ENCODE data around the gene FAM3B.

Gene FAM3B

GRCh38 chr21:41319273-41319672, 2.7 kb downstream of the FAM3B start:
- no peak for DNase-seq

DNA sequence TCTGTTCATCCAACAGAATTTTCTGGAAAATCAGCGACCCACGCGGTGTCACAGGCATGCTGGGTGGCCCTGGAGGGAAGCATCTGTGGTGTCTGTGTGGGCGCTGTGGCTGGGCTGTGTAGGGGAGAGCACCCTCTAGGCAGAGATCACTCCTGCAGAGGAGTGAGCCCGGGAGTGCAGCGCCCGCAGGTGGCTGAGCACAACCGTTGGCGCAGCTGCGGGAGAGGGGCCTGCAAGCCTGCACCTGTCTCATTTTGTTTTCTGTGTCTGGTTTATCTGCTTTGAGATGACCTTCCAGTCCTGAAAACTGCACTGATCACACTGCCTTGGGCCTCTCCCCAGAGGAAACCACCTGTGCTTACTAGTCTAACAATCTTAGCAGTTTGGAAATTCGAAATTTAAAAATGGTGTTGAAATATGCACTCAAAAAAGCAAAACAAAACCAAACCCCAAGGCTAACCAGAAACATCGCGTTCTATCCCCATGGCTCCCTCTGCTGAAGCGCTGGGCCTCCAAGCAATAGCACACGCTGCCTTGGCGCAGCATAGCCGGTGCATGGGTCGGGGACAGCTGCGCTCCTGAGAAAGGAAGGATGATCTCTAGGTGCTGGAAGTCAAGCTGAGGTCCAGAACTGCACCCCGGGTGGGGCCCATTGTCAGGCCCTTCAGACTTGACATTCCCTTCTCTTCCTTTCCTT, 4.8 kb downstream of the FAM3B start:
- DNase-seq: no peak

DNA sequence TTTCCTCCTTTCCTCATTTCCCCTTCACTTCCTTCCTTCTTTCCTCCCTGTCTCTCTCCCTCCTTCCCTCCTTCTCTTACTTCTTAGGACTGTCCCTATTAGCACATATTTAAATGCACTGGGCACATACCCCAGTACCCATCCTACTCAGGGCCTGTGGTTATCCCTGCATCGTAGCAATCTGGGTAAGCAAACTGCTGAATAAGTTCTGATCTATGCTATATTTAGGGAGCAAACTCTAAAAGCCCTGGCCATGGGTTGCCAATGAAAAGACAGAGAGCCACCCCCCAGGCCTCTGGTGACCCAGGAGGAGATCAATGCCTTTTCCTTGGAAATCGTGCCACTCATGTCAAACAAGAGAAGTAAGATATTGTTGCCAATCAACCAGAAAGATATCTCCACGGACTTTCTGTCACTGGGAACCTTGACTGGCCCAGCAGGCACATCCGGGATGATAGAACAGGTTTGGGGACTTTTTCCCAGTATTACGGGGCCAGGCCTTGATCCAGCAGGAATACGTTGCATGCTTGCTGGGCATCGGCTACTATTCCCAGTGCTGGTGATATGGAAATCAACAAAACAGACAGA, 5.4 kb downstream of the FAM3B start:
- no peak for DNase-seq

- DNase-seq: no peak
Observed at GRCh38 chr21:41322496-41323382, 6.1 kb downstream of the FAM3B start.

GRCh38 chr21:41325138-41325912, 8.7 kb downstream of the FAM3B start:
- no peak for DNase-seq

DNA sequence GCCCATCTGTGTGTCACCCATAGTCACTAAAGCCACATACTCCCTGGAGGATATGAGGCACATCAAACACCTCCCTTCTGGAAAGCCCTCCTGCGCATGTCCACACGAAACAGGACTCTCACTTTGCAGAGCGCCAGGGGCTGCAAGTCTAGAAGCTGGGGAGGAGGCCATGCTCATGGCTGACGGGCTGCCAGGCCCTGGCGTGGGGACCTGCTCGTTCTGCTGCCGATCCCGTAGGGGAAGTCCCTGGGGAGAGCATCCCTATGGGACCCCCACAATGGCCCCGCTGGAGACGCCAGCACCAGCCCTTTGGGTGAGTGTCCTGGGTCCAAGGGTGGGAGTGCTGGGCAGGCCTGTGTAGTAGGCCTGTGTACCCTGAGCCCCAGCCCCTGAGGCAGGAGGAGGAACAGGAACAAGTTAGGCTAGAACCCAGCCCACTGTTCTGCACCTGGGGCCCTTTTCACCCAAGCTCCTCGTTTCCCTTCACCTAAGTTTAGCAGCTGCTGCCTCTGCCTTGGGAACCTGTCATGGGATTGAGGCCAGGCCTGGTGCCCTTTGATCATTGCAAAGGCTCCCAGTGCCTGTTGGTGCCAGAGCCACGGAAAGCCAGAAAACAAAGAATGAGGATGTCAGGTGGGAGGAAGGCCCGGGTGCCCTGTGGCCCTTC, 9.9 kb downstream of the FAM3B start:
- DNase-seq: no peak

DNA sequence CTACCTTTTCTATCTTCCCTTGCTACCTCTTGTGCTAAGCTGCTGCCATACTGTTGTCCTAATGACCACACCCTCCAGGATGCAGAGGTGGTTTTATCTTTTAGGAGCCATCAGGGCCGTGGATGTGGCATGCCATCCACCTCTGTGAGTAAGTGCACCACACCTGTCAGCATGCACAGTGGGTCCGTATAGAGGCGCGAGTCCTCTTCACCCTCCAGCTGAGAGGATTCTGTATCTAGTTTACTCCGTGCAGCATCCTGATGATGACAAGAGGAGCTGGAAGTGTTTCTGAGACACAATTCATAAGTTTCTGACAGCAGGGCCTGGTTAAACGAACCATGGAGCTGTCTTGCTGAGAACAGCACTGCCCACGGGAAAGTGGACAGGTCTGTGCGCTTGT, 11.2 kb downstream of the FAM3B start:
- DNase-seq: no peak

DNA sequence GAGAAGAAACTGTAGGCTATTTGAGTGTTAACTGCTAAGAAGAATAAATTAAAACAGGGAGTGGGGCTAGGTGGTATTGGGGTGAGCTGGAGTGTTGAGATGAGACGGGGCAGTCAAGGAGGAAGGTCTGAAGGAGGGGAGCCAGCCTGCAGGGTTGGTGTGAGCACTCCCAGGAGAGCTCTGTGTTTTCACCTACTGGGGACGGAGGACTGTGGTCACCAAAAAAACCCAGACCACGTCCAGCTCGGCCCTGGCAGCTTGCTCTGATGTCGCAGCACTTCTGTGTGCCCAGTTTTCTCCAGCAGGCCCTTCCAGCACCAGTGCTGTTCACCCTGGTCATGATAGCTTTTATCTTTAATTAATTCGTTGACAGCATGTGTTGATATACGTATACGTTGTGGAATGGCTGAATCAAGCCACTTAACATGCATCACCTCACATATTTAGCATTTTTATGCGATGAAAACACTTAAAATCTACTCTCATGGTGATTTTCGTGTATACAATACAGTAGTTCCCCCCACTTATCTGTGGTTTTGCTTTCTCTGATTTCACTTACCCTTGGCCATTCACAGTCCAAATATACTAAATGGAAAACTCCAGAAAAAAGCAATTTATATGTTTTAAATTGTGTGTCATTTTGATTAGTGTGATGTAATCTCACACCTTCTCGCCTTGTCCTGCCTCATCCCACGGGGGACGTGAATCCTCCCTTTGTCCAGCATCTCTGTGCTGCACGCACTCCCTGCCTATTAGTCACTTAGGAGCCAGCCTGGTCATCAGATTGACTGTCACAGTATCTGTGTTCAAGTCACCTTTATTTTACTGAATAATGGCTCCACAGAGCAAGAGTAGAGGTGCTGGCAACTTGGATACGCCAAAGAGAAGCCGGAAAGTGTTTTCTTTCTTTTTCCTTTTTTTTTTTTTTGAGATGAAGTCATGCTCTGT, 12.3 kb downstream of the FAM3B start:
- no peak for DNase-seq

GRCh38 chr21:41333752-41334151, 17.2 kb downstream of the FAM3B start:
- no peak for DNase-seq

- no peak for DNase-seq
Observed at GRCh38 chr21:41337515-41337914, 20.9 kb downstream of the FAM3B start.

GRCh38 chr21:41338455-41338854, 21.9 kb downstream of the FAM3B start:
- DNase-seq: no peak

GRCh38 chr21:41342035-41342434, 25.4 kb downstream of the FAM3B start:
- DNase-seq: no peak

DNA sequence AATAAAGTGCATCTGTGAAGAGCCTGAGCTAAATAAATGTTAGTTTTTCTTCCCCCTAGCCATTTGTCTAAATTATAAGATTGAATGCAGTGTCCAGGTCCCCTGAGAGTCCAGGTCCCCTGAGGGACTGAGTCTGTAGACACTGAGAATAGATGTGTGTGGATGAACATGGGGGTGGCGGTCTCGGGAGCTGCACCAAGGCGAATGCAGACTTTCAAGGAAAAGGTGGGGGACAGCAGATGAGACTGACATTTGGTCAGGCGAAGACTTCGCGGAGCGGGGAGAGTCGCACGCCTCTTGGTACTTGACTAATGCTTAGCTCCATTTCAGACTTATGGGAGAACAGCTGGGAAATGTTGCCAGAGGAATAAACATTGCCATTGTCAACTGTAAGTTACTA, 27.5 kb downstream of the FAM3B start:
- DNase-seq: no peak

GRCh38 chr21:41345356-41345755, 28.8 kb downstream of the FAM3B start:
- no peak for DNase-seq

GRCh38 chr21:41345934-41346685, 29.5 kb downstream of the FAM3B start:
- DNase-seq: no peak

DNA sequence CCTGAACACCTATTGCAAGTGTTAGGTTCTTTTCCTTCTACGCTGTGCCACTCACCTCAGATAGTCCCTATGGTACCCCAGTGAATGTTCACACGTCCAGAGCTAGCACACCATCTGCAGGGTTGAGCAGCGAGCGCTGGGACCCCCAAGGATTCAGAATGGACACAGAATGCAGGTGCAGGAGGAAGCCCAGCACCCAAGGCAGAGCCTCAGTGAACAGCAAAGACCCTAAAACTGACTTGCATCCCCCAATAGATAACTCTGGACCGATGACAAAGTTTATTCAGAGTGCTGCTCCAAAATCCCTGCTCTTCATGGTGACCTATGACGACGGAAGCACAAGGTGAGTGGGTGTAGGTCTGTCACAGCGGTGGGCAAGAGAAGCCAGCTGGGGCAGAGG, 30.2 kb downstream of the FAM3B start:
- no peak for DNase-seq

- no peak for DNase-seq
Observed at GRCh38 chr21:41348434-41348833, 31.8 kb downstream of the FAM3B start.

GRCh38 chr21:41349126-41349525, 32.5 kb downstream of the FAM3B start:
- DNase-seq: no peak

DNA sequence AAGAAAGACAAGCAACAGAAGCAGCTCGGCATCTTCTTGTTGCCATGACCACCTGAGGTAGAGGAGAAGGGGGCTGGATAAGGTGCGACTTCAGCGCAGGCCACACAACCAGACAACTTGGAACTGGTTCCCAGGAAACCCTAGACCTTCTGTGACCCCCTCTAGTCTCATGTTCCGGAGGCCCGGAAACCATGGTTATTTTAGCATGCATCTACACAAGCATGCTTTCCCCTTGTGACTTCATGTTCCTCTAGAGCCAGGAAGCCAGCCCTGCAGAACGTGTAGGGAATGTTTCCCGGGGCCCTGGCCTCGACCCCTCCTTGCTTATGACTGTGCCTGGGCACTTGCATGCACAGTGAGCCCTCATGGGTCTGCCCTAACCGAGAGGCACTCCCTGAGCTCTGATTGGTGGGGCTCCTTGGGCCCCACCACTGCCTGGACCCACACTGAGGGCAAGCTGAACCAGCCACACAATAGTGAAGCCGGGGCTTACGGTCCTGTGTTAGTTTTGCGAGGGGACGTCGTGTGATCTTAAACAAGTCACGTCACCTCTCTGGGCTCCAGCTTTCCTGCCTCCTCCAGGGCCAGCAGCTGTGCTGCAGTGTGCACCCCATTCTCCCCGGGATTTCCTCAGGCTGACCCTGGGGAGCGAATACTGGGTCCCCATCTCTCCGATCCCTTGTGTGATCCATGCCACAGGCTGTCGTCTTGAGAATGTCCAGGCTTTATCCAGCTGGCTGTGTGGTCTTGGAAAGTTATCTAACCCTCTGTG, 33.2 kb downstream of the FAM3B start:
- DNase-seq: no peak

Data from right hindlimb (tissue), 1 donor.